Activated T-cell treated with anti-CD3 and anti-CD28 coated beads for 48 hours (primary cell): ENCODE measurements around the gene FAM53A.

Source experiments
- DNase-seq: peaks from one replicate; pipeline ENCODE4 v3.0.0-alpha.2; 2020; ENCODE audit warnings: low read depth

Gene FAM53A

DNA sequence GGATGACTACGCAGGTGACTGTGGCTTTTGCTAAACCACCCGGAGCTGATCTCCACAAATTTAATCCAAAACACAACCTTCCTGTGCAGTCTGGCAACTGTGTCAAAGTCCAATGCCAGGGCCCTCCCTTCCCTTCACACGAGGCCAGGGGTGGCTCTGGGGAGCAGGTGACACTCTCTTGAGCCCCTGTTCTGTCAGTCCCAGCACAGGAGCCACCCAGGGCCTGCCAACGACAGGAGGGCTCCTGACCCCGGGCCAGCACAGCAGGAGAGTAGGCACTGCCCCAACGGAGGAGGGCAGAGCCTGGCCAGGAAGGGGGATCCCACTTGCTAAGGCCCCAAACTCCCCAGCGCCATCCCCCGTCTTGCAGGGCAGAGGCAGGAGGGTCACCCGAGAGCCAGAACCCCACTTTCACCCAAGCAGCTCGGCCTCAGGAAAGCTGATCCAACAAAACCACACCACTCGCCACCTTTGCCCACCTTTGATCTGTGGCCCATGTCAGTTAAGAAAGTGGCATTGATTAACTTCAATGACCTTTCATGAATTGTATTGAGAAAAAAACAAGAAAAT is 44.7 kb downstream of the FAM53A start:
- DNase-seq, result no peak

DNA sequence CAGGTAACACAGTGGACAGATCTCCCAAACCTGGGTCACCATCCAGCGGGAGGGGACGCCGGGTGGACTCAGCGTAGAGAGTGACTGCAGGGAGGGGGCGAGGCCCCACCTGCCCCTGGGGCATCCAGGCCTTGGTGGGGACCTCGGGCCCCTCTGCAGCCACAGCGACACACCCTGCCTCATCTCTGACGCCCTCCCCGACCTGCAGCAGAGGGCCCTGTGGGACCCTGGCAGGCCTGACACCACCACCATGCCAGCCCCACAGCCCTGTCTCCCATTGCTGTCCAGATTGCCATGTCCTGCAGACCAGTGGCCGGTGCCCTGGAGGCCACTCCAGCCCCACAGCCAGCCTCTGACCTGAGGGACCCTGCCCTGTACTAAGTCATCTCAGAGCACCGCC is 45.2 kb downstream of the FAM53A start:
- no peak for DNase-seq

DNA sequence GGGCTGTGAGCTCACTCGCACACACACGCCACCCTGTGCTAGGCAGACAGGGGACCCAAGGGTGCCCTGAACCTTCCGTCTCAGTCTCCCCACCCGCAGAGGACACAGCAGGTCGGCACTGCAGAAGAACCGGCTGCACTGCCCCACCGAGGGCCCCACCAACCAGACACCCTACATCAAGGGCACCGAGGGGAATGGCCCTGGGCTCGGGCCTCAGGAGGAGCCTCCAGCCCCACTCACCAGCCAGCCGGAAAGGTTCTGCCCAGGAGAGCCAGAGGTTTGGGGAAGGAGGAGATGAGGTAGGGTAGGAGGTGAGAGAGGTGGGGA is 45.9 kb downstream of the FAM53A start:
- DNase-seq, result no peak

DNA sequence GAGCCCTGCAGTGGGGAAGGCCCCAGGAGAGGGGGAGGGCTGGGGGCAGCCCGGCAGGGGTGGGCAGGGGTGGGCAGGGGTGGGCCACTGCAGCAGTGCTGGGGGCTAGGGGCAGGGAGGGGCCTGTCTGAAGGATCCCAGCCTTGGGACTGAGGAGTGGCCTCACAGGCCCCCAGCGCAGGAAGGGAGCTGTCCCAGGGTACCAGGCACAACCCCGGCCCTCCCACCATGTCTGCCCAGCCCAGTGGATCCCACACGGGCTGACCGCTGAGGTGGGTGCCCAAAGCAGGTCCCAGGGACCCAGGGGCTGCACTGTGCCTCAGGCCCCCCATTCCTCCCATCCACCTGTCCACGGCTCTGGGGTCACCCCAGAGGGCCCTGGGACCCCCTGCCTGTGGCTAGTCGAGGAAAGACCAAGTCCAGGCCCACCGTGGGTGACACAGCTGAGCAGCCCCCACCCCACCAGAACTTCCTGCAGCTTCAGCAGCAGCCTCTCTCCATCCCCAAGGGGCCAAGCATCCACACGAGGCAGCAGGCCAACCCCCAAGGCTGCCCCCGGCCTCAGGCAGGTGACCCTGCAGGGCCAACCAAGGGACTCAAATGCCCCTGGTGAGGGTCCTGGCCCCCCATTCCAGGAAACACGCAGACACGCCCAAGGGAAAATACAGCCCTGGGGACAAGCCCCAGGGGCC is 46.4 kb downstream of the FAM53A start:
- no peak for DNase-seq

DNA sequence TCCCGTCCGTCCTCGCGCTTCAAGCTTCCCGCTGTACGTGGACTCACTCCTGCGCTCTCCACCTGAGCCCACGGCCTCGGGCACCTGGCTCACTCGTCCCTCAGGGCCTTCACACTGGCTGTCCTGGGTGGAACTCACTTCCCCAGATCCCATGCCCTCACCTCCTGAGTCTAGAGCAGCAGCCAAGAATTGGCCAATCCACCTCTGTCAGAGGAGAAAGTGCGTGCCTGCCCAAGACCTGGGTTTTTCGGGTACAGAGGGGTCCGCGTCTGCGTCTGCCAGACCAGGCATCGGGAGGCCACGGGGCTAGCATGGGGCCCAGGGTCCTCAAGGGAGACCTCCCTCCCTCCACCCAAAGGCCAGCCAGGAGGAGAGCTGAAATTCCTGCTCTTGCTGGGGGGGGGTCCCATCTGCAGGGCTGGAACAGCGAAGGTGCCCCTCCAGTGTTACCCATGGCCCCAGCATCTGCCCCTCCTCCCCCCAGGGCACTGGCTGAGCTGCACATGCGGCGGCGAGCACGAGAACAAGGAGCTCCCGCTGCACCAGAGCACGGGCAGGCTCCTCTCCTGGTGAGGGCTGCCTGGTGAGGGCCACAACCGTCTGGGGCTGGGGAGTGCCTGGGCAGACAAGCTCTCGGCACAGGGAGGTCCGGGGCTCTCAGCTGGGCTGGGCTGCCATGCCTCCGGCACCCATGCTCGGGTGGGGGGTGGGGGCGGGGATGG is 47.5 kb downstream of the FAM53A start:
- no peak for DNase-seq

DNA sequence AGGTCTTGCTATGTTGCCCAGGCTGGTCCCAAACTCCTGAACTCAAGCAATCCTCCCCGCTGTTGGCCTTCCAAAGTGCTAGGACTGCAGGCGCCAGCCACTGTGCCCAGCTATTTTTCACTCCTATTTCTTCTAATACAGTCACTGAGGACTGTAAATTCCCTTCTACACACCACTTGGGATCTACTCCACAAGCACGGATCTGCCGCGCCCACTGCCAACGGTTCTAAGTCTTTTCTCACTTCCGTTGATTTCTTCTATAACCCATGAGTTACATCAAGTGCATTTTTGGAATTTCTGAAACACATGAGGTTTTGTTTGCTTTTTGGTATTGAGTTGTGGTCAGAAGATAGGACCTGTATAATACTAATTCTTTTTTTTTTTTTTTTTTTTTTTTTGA is 48.6 kb downstream of the FAM53A start:
- DNase-seq, result no peak

DNA sequence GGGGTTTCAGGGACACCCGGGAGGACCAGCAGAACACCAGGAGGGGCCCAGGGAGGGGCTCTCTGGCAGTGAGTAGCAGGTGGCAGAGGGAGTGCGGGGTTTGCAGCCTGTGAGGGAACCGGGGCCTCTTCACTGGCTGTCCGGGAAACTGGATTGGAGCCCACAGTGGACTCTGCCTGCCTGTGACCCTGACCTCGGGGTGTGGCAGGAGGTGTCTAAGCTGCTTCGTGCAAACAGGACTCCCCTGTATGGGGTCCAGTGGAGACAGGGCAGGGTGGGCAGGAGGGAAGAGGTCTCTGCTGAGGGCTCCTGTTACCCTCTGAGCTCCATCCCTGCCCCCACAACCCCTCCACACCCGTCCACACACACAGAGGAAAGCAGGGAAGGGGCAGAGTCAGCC is 50.1 kb downstream of the FAM53A start:
- DNase-seq, result no peak

DNA sequence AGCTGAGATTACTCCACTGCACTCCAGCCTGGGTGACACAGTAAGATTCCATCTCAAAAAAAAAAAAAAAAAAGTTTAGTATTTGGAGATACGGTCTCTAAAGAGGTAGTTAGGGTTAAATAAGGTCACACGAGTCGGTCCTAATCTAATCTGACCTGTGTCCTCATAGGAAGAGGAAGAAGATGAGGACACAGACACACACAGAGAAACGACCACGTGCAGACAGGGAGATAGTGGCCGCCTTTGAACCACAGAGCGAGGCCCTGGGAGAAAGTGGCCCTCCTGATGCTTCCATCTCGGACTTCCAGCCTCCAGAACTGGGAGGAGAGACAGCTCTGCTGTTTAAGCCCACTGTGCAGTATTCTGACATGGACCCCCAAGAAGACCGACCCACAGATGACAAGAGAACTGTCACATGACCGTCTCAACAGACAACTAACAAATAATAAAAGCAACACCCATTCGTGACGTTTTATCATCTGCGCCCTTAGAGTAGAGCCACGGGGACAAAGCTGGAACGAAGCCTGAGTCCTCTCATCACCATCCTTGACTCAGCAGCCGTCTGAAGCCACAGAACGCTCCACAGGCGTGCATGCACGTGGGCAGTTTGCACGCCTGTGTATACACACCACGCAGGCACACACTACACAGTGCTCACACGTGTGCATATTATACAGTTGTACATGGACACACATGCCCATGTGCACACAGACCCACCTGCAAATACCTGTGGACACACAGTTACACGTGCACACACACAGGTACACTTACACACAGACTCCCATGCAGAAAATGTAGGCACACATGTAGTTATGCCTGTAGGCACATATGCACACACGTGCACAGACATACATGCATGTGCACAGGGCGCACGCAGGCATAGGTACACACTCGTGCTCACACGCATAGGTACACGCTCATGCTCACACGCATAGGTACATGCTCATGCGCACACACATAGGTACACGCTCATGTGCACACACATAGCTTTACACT is 51.7 kb downstream of the FAM53A start:
- DNase-seq, result no peak

DNA sequence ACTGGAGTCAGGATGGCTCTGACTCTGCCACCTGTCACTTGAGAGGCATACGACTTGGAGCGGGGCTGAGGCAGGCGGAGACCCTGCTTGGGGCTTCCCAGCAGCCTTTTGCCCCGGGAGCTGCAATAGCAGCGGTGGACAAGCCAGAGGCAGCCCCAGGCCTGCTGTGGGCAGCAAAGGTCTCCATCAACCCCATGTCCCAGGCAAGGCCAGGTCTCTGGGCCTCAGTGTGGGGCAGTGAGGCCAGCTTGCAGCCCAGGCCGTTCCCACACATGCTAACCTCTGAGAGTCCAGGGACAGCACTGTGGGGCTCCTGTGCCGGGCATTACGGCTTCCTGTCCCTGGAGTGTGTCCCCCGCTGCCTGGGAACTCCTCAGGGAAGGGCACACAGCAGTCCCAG is 53.0 kb downstream of the FAM53A start:
- no peak for DNase-seq

DNA sequence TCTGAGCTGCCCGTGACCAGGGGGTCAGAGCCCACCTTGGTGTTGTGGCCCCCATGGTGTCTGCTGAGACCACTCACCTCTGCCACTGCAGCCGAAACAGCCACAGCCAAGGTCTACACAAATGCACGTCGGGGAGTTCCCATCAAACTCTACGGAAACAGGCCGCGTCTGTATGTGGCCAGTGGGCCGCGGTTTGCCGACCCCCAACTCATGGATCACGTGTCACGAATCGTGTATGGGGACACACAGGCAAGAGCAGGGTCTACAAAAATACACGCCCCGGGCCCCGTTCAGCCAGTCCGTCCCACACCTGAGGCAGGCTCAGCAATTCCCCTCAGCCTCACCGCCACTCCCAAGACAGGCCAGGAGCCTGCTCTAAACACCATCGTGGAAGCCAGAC is 53.8 kb downstream of the FAM53A start:
- DNase-seq, result no peak

DNA sequence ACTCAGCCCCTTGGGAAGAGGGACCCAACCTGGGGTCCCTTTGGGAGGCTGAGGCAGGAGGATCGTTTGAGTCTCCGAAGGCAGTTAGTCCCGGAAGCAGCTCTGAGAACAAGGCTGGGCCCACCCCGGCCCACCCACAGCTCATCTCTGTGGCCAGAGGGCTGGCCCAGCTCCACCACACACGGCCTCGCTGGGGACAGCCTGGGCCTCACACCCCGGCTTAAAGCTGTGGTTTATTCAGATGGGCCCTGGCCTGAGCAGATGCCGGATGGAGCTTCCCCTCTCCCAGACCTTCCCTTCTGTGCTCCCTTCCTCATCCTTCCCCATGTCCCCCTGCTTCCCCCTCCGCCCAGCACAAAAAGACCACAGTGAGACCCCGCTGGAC is 54.4 kb downstream of the FAM53A start:
- DNase-seq, result no peak

DNA sequence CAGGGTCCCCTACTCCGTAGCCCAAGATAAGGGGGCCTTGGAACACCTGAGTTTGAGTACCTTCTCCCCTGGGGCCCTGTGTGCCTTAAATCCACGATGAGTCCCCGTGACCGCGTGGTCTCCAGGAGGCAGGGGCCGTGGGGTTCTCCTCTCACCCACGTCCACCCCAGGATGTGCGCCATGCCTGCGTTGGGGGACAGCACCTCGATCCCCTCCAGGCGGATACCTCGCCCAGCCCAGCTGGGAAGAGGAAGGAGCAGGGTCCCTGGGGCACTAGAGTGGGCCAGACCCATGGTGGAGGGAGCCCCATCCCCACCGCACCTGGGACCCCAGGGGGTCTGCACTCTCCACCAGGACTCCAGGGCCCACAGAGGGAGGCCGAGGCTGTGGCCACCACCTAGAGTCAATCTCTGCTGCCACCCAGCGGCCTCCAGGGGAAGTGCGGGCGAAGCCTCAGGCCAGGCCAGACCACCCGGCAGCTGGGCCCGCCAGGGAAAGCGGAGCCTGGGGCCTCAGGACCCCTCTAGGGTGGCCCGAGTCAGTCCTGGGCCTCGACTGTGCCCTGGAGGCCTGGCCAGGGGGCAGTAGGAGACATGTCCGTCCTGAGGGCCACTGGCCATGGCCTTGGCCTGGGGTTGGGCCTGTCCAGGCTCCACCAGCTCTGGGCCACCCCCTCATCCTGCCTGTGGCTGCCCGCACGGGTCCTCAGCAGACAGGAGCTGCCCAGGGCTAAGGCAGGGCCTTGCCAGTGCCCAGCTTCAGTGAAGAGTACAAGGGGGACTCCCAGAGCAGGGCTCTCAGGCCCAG is 55.0 kb downstream of the FAM53A start:
- DNase-seq, result peak; percentile 60

DNA sequence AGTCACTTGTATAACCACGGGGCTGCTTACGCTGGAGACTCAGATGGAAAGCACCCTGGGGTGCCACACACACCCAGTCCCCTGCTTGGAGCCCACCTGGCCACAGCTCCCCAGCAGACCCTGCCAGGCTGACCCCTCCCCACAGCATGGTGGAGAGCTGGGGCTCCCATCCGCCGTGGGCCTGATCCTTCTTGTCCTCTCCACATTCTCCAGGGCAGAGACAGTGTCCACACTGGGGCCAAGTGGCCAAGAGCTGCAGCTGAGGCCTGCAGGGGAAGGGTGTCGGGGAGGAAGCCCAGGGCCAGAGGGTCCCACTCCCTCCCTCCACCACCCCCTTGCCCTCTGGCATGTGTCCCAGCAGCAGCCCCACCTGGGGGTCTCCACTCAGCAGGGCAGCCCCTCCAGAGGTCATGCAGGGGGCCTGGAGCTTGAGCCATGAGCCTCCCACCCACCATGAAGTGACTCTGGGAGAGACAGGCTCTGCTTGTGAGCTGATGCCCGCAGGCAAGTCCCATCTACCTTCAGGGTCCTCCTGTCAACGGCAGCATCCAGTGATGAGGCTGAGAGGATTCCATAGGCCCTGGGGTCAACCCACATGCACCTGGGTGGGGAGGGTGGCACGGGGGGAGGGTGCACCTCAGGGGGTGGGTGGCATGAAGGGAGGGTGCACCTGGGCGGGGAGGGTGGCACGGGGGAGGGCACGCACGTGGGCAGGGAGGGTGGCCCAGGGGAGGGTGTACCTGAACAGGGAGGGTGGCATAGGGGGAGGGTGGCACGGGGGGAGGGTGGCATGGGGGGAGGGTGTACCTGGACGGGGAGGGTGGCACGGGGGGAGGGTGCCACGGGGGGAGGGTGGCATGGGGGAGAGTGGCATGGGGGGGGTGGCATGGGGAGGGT is 56.4 kb downstream of the FAM53A start:
- no peak for DNase-seq

DNA sequence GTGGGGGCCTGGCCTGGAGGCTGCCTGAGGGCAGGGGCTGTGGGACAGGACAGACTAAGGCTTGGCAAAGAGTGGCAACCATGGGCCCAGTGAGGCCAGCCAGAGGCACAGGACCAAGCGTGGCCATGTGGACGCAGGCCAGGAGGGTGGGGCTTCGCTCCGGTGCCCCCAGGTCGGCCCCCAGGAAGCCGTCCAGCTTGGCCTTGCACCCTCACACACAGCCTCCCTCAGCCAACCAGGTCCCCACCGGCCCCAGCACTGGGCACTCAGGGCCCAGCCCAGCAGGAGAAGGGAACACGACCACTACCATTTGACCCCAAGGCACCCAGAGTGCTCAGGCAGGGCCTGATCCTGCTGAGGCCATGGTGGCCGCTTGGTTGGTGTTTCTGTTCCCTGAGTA is 57.2 kb downstream of the FAM53A start:
- DNase-seq, result no peak

DNA sequence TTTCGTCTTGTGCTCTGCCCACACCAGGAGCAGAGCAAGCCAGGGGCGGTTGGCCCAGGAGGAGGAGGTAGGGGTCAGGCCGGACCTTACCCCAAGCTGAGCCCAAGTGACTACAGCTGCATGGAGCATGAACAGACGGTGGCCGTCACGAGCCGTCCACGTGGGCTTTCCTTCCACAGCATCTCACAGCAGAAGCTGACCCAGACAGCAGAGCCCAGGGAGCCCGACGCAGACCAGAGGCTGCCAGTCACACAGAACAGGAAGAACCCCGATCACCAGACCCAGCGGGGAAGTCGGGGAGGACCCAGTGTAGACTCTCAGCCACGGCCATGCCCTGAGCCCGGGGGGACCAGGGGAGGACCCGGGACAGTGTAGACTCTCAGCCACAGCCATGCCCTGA is 58.0 kb downstream of the FAM53A start:
- DNase-seq, result no peak

DNA sequence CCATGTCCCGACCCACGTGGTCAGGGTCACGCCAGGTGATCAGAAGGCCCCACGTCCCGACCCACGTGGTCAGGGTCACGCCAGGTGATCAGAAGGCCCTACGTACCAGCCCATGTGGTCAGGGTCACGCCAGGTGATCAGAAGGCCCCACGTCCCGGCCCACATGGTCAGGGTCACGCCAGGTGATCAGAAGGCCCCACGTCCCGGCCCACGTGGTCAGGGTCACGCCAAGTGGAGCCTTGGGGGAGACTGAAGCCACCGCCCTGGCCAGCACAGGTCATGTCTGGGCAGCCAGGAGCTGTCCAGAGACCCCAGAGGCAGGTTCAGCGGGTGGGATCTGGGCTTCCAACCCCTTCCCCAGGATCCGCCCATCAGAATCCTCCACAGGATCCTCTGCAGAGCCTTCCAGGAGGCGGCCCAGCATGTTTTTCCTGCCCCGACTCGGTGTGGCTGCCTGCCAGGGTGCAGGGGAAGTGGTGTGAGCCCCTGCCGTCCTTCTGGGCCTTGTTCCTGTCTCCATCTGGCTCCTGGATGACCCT is 58.4 kb downstream of the FAM53A start:
- DNase-seq, result no peak

DNA sequence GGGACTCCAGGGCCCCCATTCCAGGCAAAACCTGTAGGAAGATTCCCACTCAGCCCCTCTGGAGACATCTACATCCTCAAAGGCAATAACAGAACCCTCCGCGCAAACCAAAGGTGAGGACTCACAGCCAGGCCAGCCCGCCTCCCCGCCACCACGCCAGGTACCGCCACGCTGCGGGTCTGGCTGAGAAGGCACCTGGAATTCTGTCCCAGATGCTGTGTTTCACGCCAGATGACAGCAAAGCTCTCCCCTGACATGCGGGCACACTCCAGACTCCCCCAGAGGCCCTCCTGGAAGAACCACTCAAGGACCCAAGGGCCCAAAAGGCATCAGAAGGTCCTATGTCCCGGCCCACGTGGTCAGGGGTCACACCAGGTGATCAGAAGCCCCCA is 59.6 kb downstream of the FAM53A start:
- no peak for DNase-seq

DNA sequence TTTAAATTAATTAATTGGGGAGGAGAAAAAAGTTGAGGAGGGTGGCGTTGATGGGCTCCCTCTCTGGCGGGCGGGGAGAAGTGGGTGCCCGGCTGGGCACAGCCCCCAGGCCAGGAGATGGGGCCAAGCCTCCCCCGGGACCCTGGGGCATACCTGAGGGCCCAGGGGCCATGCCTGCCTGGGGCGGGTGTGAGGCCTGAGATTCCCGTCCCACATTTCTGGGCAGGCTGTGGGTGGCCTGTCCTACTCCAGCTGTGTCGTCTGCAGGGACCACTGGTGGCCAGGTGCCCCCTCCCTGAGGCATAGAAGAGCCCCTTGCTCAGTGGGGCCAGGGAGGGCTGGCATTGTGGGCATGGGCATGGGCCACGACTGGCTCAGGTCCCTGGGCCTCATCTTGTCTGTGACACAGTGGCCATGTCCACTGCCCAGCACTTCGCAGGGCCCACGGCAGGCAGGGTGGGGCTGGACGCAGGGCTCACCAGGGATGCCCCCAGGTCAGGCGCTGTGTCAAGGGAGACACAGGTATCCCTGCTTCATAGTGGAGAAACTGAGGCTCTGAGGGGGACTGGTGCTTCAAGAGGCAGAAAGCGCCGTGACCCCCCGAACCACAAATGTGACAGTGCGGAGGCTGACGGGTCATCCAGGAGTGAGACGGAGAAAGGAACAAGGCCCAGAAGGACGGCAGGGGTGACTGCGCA is 60.1 kb downstream of the FAM53A start:
- no peak for DNase-seq

DNA sequence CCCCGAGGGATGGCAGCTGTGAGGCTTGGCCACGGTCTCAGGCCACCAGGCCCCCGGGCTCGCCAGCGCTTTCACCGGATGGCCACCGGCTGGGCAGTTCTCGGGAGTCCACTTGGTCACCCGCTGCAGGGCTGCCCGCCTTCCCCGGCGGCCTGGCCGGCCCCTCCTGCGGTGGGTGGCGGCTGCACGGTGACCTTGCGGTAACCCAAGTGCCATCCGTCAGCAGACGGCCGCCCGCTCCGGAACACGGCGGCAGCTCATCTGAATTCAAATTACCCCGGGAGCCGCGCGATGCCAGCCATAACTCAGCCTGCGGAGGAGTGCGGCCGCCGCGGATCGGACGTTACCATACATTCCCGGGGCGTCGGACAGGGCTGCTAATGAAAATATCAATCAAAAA is 60.7 kb downstream of the FAM53A start:
- DNase-seq, result no peak

DNA sequence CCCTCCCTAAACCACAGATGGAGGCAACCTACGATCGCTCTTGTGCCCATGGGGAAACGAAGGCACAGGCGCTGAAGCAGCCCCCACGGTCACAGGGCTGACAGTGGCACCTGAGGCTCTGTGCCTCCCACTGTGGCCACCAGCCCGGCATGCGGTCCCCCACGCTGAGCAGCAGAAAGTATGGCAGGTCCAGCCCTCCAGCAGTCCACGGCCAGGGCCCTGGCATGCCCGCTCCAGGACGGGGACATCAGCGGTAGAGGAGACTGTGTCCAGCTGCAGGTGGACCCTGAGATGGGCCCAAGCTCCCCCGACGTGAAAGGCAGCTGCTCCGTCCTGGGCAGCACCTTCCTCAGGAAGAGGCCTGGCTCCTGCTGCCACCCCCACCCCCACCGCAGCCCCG is 61.2 kb downstream of the FAM53A start:
- DNase-seq, result no peak
